Measurements from ENCODE around the gene PSMB11. TPM values are rescaled to one million over a fixed set of nuclear protein-coding genes. Genes with fewer than 3 reads are reported as not detected.

PSMB11 gene
- total RNA-seq, 1 experiment from 2014 or later = not detected

DNA sequence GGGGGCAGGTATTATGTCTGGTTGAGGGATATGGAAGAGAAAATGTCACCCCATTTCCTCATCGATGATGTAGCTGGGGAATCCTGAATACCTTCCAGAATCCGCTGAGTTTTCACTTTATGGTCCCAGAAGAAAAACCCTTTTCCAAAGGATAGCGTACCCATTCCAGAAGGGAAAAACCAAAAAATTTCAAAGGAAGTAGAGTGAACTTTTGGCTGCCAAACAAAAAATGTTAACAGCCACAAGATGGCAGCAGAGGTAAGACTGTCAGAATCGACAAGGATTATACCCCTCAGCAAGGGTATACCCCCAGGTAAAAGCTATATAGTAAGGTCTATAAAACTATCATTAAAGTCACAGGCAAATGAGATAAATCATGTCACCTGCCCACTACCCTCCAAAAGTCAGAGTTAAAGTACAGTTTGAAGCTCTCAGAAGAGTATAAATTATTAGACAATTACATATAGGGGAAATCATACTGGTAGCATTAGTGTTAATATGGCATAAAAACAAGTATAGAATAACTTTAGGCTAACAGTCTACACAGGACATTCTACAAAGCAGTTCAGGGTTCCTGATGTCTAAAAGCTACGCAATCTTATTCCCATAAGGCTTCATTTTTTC is 34.9 kb downstream of the PSMB11 start:
- H3K9ac ChIP-seq (ENCODE audit: extremely low read depth, insufficient read length, low read length) = no peak overlapping the region
- no CpG with 5 or more reads among the region's 5 CpGs for WGBS (ENCODE audit: extremely low coverage, insufficient read length, low lambda C conversion rate)
- no peaks in the 10 kb centered on the region for H3K4me1 ChIP-seq (ENCODE audit: insufficient read depth, low read length)
- no peak overlapping the region for H3K14ac ChIP-seq (ENCODE audit: insufficient read depth, low read length)
- no peaks in the 10 kb centered on the region for H3K79me2 ChIP-seq (ENCODE audit: insufficient read depth, low read length)
- H3K9me3 ChIP-seq (ENCODE audit: control insufficient read depth, low read depth, low read length) = no peaks in the 10 kb centered on the region
- no peak overlapping the region for H3T11ph ChIP-seq (ENCODE audit: low read length)
- no peak overlapping the region for H2AFZ ChIP-seq (ENCODE audit: low read length)
- H3K27ac Mint-ChIP-seq = no peak overlapping the region
- H3K4me2 ChIP-seq (ENCODE audit: insufficient read depth, insufficient read length, low read length) = no peak overlapping the region
- TF ChIP-seq, protein P1, sequence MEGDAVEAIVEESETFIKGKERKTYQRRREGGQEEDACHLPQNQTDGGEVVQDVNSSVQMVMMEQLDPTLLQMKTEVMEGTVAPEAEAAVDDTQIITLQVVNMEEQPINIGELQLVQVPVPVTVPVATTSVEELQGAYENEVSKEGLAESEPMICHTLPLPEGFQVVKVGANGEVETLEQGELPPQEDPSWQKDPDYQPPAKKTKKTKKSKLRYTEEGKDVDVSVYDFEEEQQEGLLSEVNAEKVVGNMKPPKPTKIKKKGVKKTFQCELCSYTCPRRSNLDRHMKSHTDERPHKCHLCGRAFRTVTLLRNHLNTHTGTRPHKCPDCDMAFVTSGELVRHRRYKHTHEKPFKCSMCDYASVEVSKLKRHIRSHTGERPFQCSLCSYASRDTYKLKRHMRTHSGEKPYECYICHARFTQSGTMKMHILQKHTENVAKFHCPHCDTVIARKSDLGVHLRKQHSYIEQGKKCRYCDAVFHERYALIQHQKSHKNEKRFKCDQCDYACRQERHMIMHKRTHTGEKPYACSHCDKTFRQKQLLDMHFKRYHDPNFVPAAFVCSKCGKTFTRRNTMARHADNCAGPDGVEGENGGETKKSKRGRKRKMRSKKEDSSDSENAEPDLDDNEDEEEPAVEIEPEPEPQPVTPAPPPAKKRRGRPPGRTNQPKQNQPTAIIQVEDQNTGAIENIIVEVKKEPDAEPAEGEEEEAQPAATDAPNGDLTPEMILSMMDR (conservative IDR thresholded peaks at IDR 0.05) = peak; percentile 77
- H3K4me1 Mint-ChIP-seq = peaks cover 12 to 13% of the 10 kb centered on the region in 2 experiments
- no peak overlapping the region for H3K18ac ChIP-seq (ENCODE audit: insufficient read length, low read depth, low read length)
- no peak overlapping the region for H2BK12ac ChIP-seq (ENCODE audit: insufficient read length, low read depth, low read length)
- H3K23me2 ChIP-seq (ENCODE audit: insufficient read length, low read depth, low read length, poor library complexity, severe bottlenecking) = no peaks in the 10 kb centered on the region
- H4K20me1 ChIP-seq (ENCODE audit: control insufficient read depth, insufficient read depth, insufficient read length) = no peaks in the 10 kb centered on the region
- no peak overlapping the region for H4K91ac ChIP-seq (ENCODE audit: insufficient read length, low read depth, low read length)
- H2BK15ac ChIP-seq (ENCODE audit: low read depth, low read length) = no peak overlapping the region
- no peaks in the 10 kb centered on the region; a peak in 1 of 5 replicates for H3K9me3 Mint-ChIP-seq
- no peak overlapping the region for H3K27ac ChIP-seq (ENCODE audit: insufficient read length, low read depth, low read length)
- no peak overlapping the region for H2AK5ac ChIP-seq (ENCODE audit: insufficient read length, low read length)
- no peaks in the 10 kb centered on the region for H3K79me1 ChIP-seq (ENCODE audit: insufficient read depth, low read depth, low read length, poor library complexity, severe bottlenecking)
- no peaks in the 10 kb centered on the region for H3K27me3 ChIP-seq (ENCODE audit: insufficient read depth, low read length)
- no peak overlapping the region for H2BK20ac ChIP-seq (ENCODE audit: low read depth, low read length, poor library complexity, severe bottlenecking)
- H3K56ac ChIP-seq (ENCODE audit: insufficient read length, low read depth, low read length) = no peak overlapping the region
- H3K27me3 Mint-ChIP-seq (ENCODE audit: low read depth) = no peaks in the 10 kb centered on the region
- no peak overlapping the region for H2BK120ac ChIP-seq (ENCODE audit: low read depth, low read length, poor library complexity, severe bottlenecking)
- no peak overlapping the region for H3K4me3 Mint-ChIP-seq
- DNase-seq = no peak
- no peak overlapping the region for H3K4ac ChIP-seq (ENCODE audit: low read depth, low read length)
- no peak overlapping the region for H4K5ac ChIP-seq (ENCODE audit: insufficient read length, low read depth, low read length)
- peaks cover 51 to 92% (median 87%) of the 10 kb centered on the region in 3 experiments; a peak in 6 of 7 replicates for H3K36me3 Mint-ChIP-seq (ENCODE audit: insufficient read depth in 1 of 3, low read depth in 3 of 3)
- no peak overlapping the region for H3K23ac ChIP-seq (ENCODE audit: insufficient read length, low read depth, low read length)
- H4K8ac ChIP-seq (replicated peaks; ENCODE audit: insufficient read length, low read depth, low read length) = no peak overlapping the region
- H2BK5ac ChIP-seq (ENCODE audit: insufficient read length, low read length) = no peak overlapping the region
